Pancreas (tissue), 10 donors: ENCODE data around the gene TPM4. TPM values are rescaled to one million over a fixed set of nuclear protein-coding genes. Genes with fewer than 3 reads are reported as not detected.

Experiments
- ATAC-seq, 4 donors: fragments of 200-7000 bp; cut with Tn5 transposase; one replicate each; pipeline versions ENCODE4 v1.8.0 to v1.9.1; 2020; ENCODE audit warnings: mild to moderate bottlenecking in 4 of 4, moderate library complexity in 4 of 4
- DNase-seq, 6 donors: peaks; one replicate each; pipeline ENCODE4 v3.0.0-alpha.2; 2020
- FAIRE-seq: peaks from 2 replicates; lab custom pipeline; 2012; peaks lifted over from hg19 to GRCh38; lab: Jason Lieb, UNC
- H3K27ac ChIP-seq, 4 donors: fragments of 200-600 bp; sonication (generic); 1 replicate in 3 of 4; 2 replicates in 1 of 4; pipeline versions ENCODE4 v1.5.0 to v1.8.0; 2020
- H3K27me3 ChIP-seq, 4 donors: fragments of 200-600 bp; one replicate each; pipeline ENCODE4 v1.8.0; 2021
- H3K36me3 ChIP-seq, 3 donors: fragments of 200-600 bp; sonication (generic) in 1 of 3; one replicate each; pipeline versions ENCODE4 v1.5.0 to v1.8.0; 2020 to 2021
- H3K4me1 ChIP-seq, 3 donors: fragments of 200-600 bp; one replicate each; pipeline ENCODE4 v1.8.0; 2021
- H3K4me3 ChIP-seq, 4 donors: fragments of 200-600 bp; sonication (generic) in 2 of 4; one replicate each; pipeline versions ENCODE4 v1.5.0 to v1.8.0; 2020 to 2021
- H3K9me3 ChIP-seq, 4 donors: fragments of 200-600 bp; one replicate each; pipeline ENCODE4 v1.8.0; 2021
- CTCF ChIP-seq, 4 donors: fragments of 200-600 bp; sonication (generic) in 3 of 4; IDR thresholded peaks; one replicate each; pipeline versions ENCODE4 v1.5.0 to v1.8.0; 2021; ENCODE audit warnings: antibody characterized with exemption in 4 of 4
- whole genome bisulfite sequencing, 2 donors: extraction: QIAGEN DNeasy Blood & Tissue Kit; methylation state at CpG; one replicate each; pipeline ENCODE4 v1.1.7; 2013; 5-methylcytosine and 5-hydroxymethylcytosine counted together
- intact Hi-C, 3 donors: fragments of 100-400 bp; cut with DNase I; formaldehyde crosslinking; loops; one replicate each; pipeline versions ENCODE4 v1.11.1 to v1.14.2; 2022
- polyA plus RNA-seq, 2 donors: library from polyadenylated mRNA; stranded (reverse); fragments of 200-250 nt; gene quantifications; one replicate each; pipeline ENCODE4 v1.2.3, GENCODE V29; 2013
- total RNA-seq, 6 donors: library from RNA; stranded (reverse); fragmentation: NEBNext Ultra II Directional in 4 of 6; extraction: Animal tissue kit (Norgen Biotek cat#: 25700) in 4 of 6; gene quantifications; one replicate each; pipeline versions ENCODE4 v1.2.1 to v1.2.4, GENCODE V29; 2021 to 2023
- donor health status: healthy with polysubstance abuse.
- donor health status: DM: no; HTN: no; CAD: no; lungs with moderate emphysema.
- donor health status: DM: no; HTN: no; CAD: no.
- donor health status: control.
- donor health status: control.
- donor health status: Bipolar disorder and iron deficiency.
- donor health status: DM: yes; HTN: yes; CAD: no.
- donor health status: DM: no; HTN: no; CAD: no.
- donor health status: DM: no; HTN: no; CAD: no.
- donor health status: DM: yes; HTN: yes; CAD: no.

Gene TPM4
- total and polyA plus RNA-seq, 8 donors, result 36.8 to 161 (median 79.6) TPM

GRCh38 chr19:16134510-16134909, 58.2 kb downstream of the TPM4 start:
- Histone ChIP-seq H3K27me3 (no peaks in the 10 kb centered on the region), H3K9me3 (no peaks in the 10 kb centered on the region), H3K27ac (no peak overlapping the region), H3K36me3 (peaks cover 0 to 23% (median 11%) of the 10 kb centered on the region in 3 donors), H3K4me1 (no peaks in the 10 kb centered on the region), H3K4me3 (no peak overlapping the region)
- TF ChIP-seq CTCF (IDR thresholded peaks at IDR 0.05), result no peak
- FAIRE-seq (no peak), DNase-seq (no peak), ATAC-seq (no peak)
- intact Hi-C loops, result no loop called here
- 85 to 86% methylated on average over 7 of the region's 7 CpGs for WGBS, 2 donors

GRCh38 chr19:16135430-16136127, 59.3 kb downstream of the TPM4 start:
- WGBS, 2 donors, result 95% methylated on average over 4 of the region's 4 CpGs
- intact Hi-C loops, result no loop called here
- Histone ChIP-seq H3K4me1 (no peaks in the 10 kb centered on the region), H3K27ac (no peak overlapping the region), H3K4me3 (no peak overlapping the region), H3K36me3 (peaks cover 0 to 15% (median 11%) of the 10 kb centered on the region in 3 donors), H3K27me3 (no peaks in the 10 kb centered on the region), H3K9me3 (no peaks in the 10 kb centered on the region)
- DNase-seq (no peak), ATAC-seq (no peak), FAIRE-seq (no peak)
- TF ChIP-seq CTCF (IDR thresholded peaks at IDR 0.05), result no peak

GRCh38 chr19:16136185-16136999, 60.1 kb downstream of the TPM4 start:
- no peak for TF ChIP-seq CTCF (IDR thresholded peaks at IDR 0.05)
- FAIRE-seq, result no peak
- peak; percentile 64 to 80 (median 78) for ATAC-seq
- intact Hi-C loops, result no loop called here
- peaks cover 0 to 15% (median 11%) of the 10 kb centered on the region in 3 donors for H3K36me3 ChIP-seq
- no peaks in the 10 kb centered on the region for H3K9me3 ChIP-seq
- H3K27me3 ChIP-seq, result no peaks in the 10 kb centered on the region
- peak in 2 of 6 donors; percentile 21 to 31 for DNase-seq
- no peaks in the 10 kb centered on the region for H3K4me1 ChIP-seq
- WGBS, 2 donors, result 25 to 34% methylated on average over 16 of the region's 16 CpGs
- no peak overlapping the region for H3K4me3 ChIP-seq
- no peak overlapping the region for H3K27ac ChIP-seq

- Histone ChIP-seq H3K27ac (no peak overlapping the region), H3K4me1 (peaks cover 0 to 5% (median 0%) of the 10 kb centered on the region in 3 donors), H3K9me3 (no peaks in the 10 kb centered on the region), H3K27me3 (no peaks in the 10 kb centered on the region), H3K36me3 (no peaks in the 10 kb centered on the region), H3K4me3 (no peak overlapping the region)
- intact Hi-C loops, result no loop called here
- 77 to 83% methylated on average over 13 of the region's 13 CpGs for WGBS, 2 donors
- FAIRE-seq, result no peak
- DNase-seq, result no peak
- TF ChIP-seq CTCF (IDR thresholded peaks at IDR 0.05), result no peak
- no peak for ATAC-seq
These were observed 63.5 kb downstream of the TPM4 start for GRCh38 chr19:16139752-16140151.
